Fibroblast of villous mesenchyme (primary cell): ENCODE measurements around the gene DNAH11. TPM values are rescaled to one million over a fixed set of nuclear protein-coding genes. Genes with fewer than 3 reads are reported as not detected.
"Not testable (repeated sequence)": the region's sequence is repeated elsewhere in the genome, so short reads cannot be mapped to it uniquely, and the experiment has no call there.

Experiments used
- DNase-seq: peaks from one replicate; pipeline ENCODE4 v3.0.0-alpha.2; 2010; ENCODE audit warnings: low read depth
- H3K4me3 ChIP-seq: 2 replicates; pipeline ENCODE4 v1.5.1; 2011; ENCODE audit warnings: low read depth, mild to moderate bottlenecking, low read length
- total RNA-seq: library from RNA; depleted of rRNA; stranded (reverse); fragments of >200 nt; gene quantifications from 2 replicates; pipeline ENCODE4 v1.2.3, GENCODE V29; 2012
- TF ChIP-seq, protein P1 (sequence below): IDR thresholded peaks from 2 replicates; pipeline ENCODE4 v1.5.1; 2012; ENCODE audit warnings: low read depth, mild to moderate bottlenecking, low read length; ENCODE audit not compliant: insufficient read depth

DNAH11 gene
- total RNA-seq, 1 donor, result under 0.01 TPM

DNA sequence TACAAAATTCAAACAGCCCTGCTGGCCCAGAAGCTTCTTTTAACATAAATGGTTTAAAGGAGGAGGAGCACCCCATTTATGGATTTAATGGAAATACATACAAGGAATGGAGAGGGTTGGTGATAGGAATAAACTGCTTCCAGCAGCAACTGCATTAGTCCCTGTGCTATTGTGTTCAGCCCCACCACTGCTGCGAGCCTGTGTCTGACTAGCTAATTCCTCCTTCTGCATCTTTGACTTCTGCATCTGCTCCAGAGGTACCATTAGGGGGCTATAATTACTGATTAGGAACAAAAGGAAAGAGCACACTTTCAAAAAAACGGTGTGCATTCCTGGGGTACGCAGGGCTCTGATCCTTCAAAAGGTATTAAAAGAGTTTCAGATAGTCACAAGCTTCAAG, 378.1 kb downstream of the DNAH11 start:
- DNase-seq, result no peak
- no peak overlapping the region for H3K4me3 ChIP-seq
- TF ChIP-seq, protein P1, sequence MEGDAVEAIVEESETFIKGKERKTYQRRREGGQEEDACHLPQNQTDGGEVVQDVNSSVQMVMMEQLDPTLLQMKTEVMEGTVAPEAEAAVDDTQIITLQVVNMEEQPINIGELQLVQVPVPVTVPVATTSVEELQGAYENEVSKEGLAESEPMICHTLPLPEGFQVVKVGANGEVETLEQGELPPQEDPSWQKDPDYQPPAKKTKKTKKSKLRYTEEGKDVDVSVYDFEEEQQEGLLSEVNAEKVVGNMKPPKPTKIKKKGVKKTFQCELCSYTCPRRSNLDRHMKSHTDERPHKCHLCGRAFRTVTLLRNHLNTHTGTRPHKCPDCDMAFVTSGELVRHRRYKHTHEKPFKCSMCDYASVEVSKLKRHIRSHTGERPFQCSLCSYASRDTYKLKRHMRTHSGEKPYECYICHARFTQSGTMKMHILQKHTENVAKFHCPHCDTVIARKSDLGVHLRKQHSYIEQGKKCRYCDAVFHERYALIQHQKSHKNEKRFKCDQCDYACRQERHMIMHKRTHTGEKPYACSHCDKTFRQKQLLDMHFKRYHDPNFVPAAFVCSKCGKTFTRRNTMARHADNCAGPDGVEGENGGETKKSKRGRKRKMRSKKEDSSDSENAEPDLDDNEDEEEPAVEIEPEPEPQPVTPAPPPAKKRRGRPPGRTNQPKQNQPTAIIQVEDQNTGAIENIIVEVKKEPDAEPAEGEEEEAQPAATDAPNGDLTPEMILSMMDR, result no peak

DNA sequence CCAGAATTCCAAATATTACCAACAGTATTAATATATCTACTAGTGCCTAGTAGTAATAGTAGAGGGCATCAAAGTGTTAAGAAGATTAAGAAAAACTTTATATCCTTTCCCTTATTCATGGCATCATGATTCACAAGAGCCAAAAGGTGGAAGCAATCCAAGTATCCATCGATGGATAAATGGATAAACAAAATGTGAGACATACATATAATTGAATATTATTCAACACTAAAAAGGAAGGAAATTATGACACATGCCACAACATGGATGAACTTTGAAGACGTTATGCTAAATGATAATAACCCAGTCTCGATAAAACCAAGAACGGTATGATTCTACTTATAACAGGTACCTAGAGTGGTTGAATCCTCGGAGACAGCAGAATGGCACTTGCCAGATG, 379.8 kb downstream of the DNAH11 start:
- no peak for DNase-seq
- TF ChIP-seq, protein P1, result no peak
- H3K4me3 ChIP-seq, result no peak overlapping the region

DNA sequence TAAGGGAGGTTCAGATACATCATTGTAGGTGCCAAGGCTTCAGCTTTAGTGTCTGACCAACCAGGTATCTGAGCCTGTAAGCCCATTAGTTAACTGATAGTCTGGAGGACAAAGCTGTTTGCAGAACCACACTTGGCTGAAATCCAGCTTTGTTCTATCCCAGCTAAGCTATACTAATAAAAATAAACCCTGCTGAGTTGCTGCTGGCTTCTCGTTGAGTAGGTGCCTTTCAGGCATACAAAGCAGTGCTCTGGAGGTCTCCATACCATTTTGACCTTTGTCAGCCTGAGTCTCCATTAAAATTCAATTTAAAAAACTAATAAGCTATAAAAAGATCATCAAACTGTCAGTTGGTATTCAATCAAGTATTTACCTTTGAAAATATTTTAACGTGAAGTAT, 380.8 kb downstream of the DNAH11 start:
- TF ChIP-seq, protein P1, result no peak
- no peak overlapping the region for H3K4me3 ChIP-seq
- no peak for DNase-seq

DNA sequence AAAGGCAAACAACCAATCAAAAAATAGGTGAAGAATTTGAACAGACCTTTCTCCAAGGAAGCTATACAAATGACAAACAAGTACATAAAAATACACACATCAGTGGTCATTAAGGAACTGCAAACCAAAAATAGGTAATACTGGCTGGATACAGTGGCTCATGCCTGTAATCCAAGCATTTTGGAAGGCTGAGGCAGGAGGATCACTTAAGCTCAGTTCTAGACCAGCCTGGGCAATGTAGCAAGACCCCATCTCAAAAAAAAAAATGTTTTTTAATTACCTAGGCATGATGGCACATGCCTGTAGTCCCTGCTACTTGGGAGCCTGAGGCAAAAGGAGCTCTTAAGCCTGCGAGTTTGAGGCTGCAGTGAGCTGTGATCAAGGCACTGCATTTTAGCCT, 383.6 kb downstream of the DNAH11 start:
- H3K4me3 ChIP-seq, result no peak overlapping the region
- TF ChIP-seq, protein P1, result no peak
- DNase-seq, result no peak

DNA sequence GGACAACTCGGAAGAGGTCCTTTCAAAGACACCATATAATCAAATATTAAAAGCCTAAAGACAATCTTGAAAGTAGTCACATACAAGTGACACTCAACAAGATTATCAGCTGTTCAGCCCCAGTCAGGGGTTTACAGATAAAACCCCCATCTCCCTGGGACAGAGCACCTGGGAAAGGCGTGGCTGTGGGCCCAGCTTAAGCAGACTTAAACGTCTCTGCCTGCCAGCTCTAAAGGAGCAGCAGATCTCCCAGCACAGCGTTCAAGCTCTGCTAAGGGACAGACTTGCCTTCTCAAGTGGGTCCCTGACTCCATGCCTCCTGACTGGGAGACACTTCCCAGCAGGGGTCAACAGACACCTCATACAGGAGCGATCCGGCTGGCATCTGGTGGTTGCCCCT, 384.9 kb downstream of the DNAH11 start:
- no peak overlapping the region for H3K4me3 ChIP-seq
- no peak for DNase-seq
- TF ChIP-seq, protein P1, result no peak

DNA sequence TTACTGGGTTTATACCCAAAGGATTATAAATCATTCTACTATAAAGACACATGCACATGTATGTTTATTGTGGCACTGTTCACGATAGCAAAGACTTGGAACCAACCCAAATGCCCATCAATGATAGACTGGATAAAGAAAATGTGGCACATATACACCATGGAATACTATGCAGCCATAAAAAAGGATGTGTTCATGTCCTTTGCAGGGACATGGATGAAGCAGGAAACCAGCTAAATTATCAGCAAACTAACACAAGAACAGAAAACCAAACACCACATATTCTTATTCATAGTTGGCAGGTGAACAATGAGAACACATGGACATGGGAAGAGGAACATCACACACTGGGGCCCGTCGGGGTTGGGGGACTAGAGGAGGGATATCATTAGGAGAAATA, 390.5 kb downstream of the DNAH11 start:
- DNase-seq, H3K4me3 ChIP-seq: not testable (repeated sequence)

DNA sequence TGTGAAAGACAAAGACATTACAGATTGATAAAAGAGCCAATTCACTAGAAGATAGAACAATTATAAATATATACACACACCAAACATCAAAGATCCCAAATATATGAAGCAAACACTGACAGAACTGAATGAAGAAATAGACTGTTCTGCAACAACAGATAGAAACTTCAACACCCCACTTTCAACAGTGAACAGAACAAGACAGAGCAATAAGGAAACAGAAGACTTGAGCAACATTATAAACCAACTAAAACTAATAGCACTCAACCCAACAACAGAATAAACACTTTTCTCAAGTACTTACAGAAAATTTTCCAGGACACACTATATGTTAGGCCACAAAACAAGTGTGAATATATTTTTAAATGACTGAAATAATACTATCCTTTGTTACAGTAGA, 392.0 kb downstream of the DNAH11 start:
- no peak for DNase-seq
- H3K4me3 ChIP-seq, result no peak overlapping the region
- TF ChIP-seq, protein P1, result no peak
